ENCODE data around the gene MYL6.

Gene MYL6

DNA sequence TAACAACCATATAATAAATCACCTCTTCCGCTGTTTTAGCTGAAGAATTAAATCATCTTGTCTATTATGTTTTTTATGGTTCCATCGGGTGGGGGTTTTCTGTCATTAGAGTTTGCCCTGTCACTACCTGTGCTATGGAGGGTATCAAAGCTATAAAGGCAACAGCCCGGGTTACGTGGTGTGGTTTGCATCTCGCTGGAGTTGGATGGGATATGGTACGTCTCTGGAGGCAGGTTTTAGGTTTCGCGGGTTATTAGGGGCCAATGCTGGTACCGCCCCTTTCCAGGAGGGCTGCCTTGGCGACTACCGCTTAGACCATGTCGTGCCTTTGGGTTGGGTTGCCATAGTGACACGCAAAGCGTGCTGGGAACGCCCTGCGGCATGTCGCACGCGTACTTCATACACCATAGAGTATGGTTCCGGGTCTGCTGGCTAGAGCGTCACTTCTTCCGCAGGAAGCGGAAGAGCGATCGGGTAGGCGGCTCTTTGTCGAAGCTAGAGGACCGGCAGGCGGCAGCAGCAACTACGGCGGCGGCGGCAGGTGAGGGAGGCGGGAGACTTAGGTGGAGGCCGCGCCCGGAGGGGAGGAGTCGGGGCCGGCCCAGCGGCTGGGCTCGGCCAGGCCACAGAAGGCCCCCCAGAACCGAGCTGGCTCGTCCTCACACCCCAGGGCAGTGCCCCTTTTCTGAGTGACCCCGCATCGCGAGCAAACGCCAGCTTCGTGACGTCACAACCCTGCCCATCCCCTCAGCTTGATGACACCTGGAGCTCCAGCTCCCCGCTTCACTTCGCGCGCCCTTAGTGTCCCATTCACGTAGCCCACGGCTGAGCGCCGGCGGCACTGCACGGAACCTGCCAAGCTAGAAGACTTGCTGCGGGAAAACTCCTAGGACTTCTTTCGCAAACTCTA is 40.1 kb upstream of the MYL6 start, which contains the start of gene ZC3H10 (continued):
- TF ChIP-seq, protein P1, sequence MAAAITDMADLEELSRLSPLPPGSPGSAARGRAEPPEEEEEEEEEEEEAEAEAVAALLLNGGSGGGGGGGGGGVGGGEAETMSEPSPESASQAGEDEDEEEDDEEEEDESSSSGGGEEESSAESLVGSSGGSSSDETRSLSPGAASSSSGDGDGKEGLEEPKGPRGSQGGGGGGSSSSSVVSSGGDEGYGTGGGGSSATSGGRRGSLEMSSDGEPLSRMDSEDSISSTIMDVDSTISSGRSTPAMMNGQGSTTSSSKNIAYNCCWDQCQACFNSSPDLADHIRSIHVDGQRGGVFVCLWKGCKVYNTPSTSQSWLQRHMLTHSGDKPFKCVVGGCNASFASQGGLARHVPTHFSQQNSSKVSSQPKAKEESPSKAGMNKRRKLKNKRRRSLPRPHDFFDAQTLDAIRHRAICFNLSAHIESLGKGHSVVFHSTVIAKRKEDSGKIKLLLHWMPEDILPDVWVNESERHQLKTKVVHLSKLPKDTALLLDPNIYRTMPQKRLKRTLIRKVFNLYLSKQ (tag by site-specific recombination; IDR thresholded peaks at IDR 0.05; ENCODE audit: borderline replicate concordance): 0 out of 2 replicates have a peak, but pooled peaks have one; percentile 7
- TF ChIP-seq, protein P2, sequence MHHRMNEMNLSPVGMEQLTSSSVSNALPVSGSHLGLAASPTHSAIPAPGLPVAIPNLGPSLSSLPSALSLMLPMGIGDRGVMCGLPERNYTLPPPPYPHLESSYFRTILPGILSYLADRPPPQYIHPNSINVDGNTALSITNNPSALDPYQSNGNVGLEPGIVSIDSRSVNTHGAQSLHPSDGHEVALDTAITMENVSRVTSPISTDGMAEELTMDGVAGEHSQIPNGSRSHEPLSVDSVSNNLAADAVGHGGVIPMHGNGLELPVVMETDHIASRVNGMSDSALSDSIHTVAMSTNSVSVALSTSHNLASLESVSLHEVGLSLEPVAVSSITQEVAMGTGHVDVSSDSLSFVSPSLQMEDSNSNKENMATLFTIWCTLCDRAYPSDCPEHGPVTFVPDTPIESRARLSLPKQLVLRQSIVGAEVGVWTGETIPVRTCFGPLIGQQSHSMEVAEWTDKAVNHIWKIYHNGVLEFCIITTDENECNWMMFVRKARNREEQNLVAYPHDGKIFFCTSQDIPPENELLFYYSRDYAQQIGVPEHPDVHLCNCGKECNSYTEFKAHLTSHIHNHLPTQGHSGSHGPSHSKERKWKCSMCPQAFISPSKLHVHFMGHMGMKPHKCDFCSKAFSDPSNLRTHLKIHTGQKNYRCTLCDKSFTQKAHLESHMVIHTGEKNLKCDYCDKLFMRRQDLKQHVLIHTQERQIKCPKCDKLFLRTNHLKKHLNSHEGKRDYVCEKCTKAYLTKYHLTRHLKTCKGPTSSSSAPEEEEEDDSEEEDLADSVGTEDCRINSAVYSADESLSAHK (tag by site-specific recombination; IDR thresholded peaks at IDR 0.05): peak; percentile 13; the same call in 1 of the 2 replicates
- no peak for TF ChIP-seq ZNF626 (tag by site-specific recombination; IDR thresholded peaks at IDR 0.05)
- TF ChIP-seq ZNF837 (tag by site-specific recombination; IDR thresholded peaks at IDR 0.05): no peak
- peak; percentile 62 for TF ChIP-seq WT1 (tag by site-specific recombination; IDR thresholded peaks at IDR 0.05)
- no peak for TF ChIP-seq ZNF140 (tag by site-specific recombination; IDR thresholded peaks at IDR 0.05)
- TF ChIP-seq GLIS2 (tag by site-specific recombination; IDR thresholded peaks at IDR 0.05): peak; percentile 71
- TF ChIP-seq, protein P3, sequence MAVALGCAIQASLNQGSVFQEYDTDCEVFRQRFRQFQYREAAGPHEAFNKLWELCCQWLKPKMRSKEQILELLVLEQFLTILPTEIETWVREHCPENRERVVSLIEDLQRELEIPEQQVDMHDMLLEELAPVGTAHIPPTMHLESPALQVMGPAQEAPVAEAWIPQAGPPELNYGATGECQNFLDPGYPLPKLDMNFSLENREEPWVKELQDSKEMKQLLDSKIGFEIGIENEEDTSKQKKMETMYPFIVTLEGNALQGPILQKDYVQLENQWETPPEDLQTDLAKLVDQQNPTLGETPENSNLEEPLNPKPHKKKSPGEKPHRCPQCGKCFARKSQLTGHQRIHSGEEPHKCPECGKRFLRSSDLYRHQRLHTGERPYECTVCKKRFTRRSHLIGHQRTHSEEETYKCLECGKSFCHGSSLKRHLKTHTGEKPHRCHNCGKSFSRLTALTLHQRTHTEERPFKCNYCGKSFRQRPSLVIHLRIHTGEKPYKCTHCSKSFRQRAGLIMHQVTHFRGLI (tag by site-specific recombination; IDR thresholded peaks at IDR 0.05): peak; percentile 80
- TF ChIP-seq, protein P4, sequence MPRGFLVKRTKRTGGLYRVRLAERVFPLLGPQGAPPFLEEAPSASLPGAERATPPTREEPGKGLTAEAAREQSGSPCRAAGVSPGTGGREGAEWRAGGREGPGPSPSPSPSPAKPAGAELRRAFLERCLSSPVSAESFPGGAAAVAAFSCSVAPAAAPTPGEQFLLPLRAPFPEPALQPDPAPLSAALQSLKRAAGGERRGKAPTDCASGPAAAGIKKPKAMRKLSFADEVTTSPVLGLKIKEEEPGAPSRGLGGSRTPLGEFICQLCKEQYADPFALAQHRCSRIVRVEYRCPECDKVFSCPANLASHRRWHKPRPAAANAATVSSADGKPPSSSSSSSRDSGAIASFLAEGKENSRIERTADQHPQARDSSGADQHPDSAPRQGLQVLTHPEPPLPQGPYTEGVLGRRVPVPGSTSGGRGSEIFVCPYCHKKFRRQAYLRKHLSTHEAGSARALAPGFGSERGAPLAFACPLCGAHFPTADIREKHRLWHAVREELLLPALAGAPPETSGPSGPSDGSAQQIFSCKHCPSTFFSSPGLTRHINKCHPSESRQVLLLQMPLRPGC (tag by site-specific recombination; IDR thresholded peaks at IDR 0.05): peak; percentile 81
- TF ChIP-seq, protein P5, sequence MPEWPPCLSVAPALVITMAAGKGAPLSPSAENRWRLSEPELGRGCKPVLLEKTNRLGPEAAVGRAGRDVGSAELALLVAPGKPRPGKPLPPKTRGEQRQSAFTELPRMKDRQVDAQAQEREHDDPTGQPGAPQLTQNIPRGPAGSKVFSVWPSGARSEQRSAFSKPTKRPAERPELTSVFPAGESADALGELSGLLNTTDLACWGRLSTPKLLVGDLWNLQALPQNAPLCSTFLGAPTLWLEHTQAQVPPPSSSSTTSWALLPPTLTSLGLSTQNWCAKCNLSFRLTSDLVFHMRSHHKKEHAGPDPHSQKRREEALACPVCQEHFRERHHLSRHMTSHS (tag by site-specific recombination; IDR thresholded peaks at IDR 0.05): 0 out of 2 replicates have a peak, but pooled peaks have one; percentile 37
- TF ChIP-seq, protein P6, sequence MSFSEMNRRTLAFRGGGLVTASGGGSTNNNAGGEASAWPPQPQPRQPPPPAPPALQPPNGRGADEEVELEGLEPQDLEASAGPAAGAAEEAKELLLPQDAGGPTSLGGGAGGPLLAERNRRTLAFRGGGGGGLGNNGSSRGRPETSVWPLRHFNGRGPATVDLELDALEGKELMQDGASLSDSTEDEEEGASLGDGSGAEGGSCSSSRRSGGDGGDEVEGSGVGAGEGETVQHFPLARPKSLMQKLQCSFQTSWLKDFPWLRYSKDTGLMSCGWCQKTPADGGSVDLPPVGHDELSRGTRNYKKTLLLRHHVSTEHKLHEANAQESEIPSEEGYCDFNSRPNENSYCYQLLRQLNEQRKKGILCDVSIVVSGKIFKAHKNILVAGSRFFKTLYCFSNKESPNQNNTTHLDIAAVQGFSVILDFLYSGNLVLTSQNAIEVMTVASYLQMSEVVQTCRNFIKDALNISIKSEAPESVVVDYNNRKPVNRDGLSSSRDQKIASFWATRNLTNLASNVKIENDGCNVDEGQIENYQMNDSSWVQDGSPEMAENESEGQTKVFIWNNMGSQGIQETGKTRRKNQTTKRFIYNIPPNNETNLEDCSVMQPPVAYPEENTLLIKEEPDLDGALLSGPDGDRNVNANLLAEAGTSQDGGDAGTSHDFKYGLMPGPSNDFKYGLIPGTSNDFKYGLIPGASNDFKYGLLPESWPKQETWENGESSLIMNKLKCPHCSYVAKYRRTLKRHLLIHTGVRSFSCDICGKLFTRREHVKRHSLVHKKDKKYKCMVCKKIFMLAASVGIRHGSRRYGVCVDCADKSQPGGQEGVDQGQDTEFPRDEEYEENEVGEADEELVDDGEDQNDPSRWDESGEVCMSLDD (tag by site-specific recombination; IDR thresholded peaks at IDR 0.05): peak; percentile 93
- TF ChIP-seq, protein P7, sequence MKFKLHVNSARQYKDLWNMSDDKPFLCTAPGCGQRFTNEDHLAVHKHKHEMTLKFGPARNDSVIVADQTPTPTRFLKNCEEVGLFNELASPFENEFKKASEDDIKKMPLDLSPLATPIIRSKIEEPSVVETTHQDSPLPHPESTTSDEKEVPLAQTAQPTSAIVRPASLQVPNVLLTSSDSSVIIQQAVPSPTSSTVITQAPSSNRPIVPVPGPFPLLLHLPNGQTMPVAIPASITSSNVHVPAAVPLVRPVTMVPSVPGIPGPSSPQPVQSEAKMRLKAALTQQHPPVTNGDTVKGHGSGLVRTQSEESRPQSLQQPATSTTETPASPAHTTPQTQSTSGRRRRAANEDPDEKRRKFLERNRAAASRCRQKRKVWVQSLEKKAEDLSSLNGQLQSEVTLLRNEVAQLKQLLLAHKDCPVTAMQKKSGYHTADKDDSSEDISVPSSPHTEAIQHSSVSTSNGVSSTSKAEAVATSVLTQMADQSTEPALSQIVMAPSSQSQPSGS (tag by site-specific recombination; IDR thresholded peaks at IDR 0.05; ENCODE audit: low read depth): peak; percentile 91
- TF ChIP-seq ZNF19 (tag by site-specific recombination; IDR thresholded peaks at IDR 0.05; ENCODE audit: low read depth): no peak
- TF ChIP-seq ZNF335 (tag by site-specific recombination; conservative IDR thresholded peaks at IDR 0.05): peak; percentile 88
- peak; percentile 98 for TF ChIP-seq SP3 (tag by site-specific recombination; IDR thresholded peaks at IDR 0.05)
- no peak for TF ChIP-seq ZNF202 (tag by site-specific recombination; IDR thresholded peaks at IDR 0.05; ENCODE audit: borderline replicate concordance)
- TF ChIP-seq SCRT2 (tag by site-specific recombination; IDR thresholded peaks at IDR 0.05): 0 out of 2 replicates have a peak, but pooled peaks have one; percentile 69
- TF ChIP-seq, protein P8, sequence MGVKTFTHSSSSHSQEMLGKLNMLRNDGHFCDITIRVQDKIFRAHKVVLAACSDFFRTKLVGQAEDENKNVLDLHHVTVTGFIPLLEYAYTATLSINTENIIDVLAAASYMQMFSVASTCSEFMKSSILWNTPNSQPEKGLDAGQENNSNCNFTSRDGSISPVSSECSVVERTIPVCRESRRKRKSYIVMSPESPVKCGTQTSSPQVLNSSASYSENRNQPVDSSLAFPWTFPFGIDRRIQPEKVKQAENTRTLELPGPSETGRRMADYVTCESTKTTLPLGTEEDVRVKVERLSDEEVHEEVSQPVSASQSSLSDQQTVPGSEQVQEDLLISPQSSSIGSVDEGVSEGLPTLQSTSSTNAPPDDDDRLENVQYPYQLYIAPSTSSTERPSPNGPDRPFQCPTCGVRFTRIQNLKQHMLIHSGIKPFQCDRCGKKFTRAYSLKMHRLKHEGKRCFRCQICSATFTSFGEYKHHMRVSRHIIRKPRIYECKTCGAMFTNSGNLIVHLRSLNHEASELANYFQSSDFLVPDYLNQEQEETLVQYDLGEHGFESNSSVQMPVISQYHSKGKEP (tag by site-specific recombination; IDR thresholded peaks at IDR 0.05): peak; percentile 22; the same call in 1 of the 2 replicates
- TF ChIP-seq KLF9 (tag by site-specific recombination; IDR thresholded peaks at IDR 0.05; ENCODE audit: low read depth): peak; percentile 83
- no peak for TF ChIP-seq ZNF350 (tag by site-specific recombination; IDR thresholded peaks at IDR 0.05)
- no peak for TF ChIP-seq ZFP3 (tag by site-specific recombination; IDR thresholded peaks at IDR 0.05; ENCODE audit: low read depth)
- TF ChIP-seq, protein P9, sequence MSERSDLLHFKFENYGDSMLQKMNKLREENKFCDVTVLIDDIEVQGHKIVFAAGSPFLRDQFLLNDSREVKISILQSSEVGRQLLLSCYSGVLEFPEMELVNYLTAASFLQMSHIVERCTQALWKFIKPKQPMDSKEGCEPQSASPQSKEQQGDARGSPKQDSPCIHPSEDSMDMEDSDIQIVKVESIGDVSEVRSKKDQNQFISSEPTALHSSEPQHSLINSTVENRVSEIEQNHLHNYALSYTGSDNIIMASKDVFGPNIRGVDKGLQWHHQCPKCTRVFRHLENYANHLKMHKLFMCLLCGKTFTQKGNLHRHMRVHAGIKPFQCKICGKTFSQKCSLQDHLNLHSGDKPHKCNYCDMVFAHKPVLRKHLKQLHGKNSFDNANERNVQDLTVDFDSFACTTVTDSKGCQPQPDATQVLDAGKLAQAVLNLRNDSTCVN (tag by site-specific recombination; optimal IDR thresholded peaks at IDR 0.05): peak; percentile 62
